COLO829 (cell line): ENCODE data around the gene CYP4F8.
"Not testable (repeated sequence)": the region's sequence is repeated elsewhere in the genome, so short reads cannot be mapped to it uniquely, and the experiment has no call there.

Source experiments
- DNase-seq: peaks from one replicate; pipeline ENCODE4 v3.0.0; 2012; ENCODE audit warnings: low spot score

The CYP4F8 gene

GRCh38 chr19:15614507-15615379, at the start of gene CYP4F8:
Gene CYP4F8 (plus strand): TSS chr19:15615218. CDS start chr19:15615617, 399 bp downstream.
- DNase-seq: no peak

- DNase-seq: no peak
Observed at GRCh38 chr19:15570420-15570819, 44.6 kb upstream of the CYP4F8 start.

GRCh38 chr19:15575406-15575805, 39.6 kb upstream of the CYP4F8 start:
- DNase-seq: no peak

- DNase-seq: no peak
Observed at GRCh38 chr19:15576526-15577156, 38.4 kb upstream of the CYP4F8 start.

GRCh38 chr19:15577184-15577771, 37.7 kb upstream of the CYP4F8 start:
- no peak for DNase-seq

- DNase-seq: no peak
Observed at GRCh38 chr19:15583346-15583745, 31.7 kb upstream of the CYP4F8 start.

GRCh38 chr19:15584095-15584494, 30.9 kb upstream of the CYP4F8 start:
- DNase-seq: no peak

- peak; percentile 74 for DNase-seq
Observed at GRCh38 chr19:15584541-15585115, 30.4 kb upstream of the CYP4F8 start.

GRCh38 chr19:15587663-15588062, 27.4 kb upstream of the CYP4F8 start:
- DNase-seq: no peak

- DNase-seq: no peak
Observed at GRCh38 chr19:15588265-15588664, 26.8 kb upstream of the CYP4F8 start.

GRCh38 chr19:15589760-15590451, 25.1 kb upstream of the CYP4F8 start:
- DNase-seq: no peak

GRCh38 chr19:15591796-15592195, 23.2 kb upstream of the CYP4F8 start:
- no peak for DNase-seq

- DNase-seq: not testable (repeated sequence)
Observed at GRCh38 chr19:15592506-15592905, 22.5 kb upstream of the CYP4F8 start.

GRCh38 chr19:15593766-15594165, 21.3 kb upstream of the CYP4F8 start:
- DNase-seq: not testable (repeated sequence)

GRCh38 chr19:15595069-15595468, 19.9 kb upstream of the CYP4F8 start:
- DNase-seq: no peak

- not testable (repeated sequence) for DNase-seq
Observed at GRCh38 chr19:15607978-15608925, 6.8 kb upstream of the CYP4F8 start.

- no peak for DNase-seq
Observed at GRCh38 chr19:15609261-15609660, 5.8 kb upstream of the CYP4F8 start.

- DNase-seq: no peak
Observed at GRCh38 chr19:15612342-15612741, 2.7 kb upstream of the CYP4F8 start.

- DNase-seq: no peak
Observed at GRCh38 chr19:15613338-15613737, 1.7 kb upstream of the CYP4F8 start.

- DNase-seq: no peak
Observed at GRCh38 chr19:15615526-15615925, 508 bp downstream of the CYP4F8 start.

GRCh38 chr19:15616183-15616582, 1.2 kb downstream of the CYP4F8 start:
- no peak for DNase-seq
